Stimulated activated CD8-positive, alpha-beta memory T cell treated with anti-CD3 and anti-CD28 coated beads, Interleukin-7, amount 100 ng/mL, for 24 hours (primary cell): ENCODE data around the gene KRTAP12-4.
"Not testable (repeated sequence)": the region's sequence is repeated elsewhere in the genome, so short reads cannot be mapped to it uniquely, and the experiment has no call there.

ENCODE experiments used
- DNase-seq: peaks from one replicate; pipeline ENCODE4 v3.0.0-alpha.2; 2020; ENCODE audit warnings: low read depth

The KRTAP12-4 gene

DNA sequence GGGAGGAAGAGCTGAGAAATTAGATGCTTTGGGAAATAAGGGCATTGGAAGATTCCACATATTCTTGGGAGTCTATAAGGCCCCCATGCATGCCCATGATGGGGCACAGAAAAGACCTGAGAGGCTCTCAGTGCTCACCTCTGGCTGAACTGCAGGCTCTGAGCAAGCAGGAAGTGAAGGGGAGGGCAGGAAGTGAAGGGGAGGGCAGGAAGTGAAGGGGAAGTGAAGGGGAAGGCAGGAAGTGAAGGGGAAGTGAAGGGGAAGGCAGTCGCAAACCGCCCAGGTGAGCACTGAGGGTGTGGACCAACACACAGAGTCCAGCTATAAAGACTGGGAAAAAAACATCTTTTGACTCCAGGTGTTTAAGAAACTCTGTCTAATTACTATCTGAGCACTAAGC lies 24.0 kb downstream of the KRTAP12-4 start:
- DNase-seq: no peak

DNA sequence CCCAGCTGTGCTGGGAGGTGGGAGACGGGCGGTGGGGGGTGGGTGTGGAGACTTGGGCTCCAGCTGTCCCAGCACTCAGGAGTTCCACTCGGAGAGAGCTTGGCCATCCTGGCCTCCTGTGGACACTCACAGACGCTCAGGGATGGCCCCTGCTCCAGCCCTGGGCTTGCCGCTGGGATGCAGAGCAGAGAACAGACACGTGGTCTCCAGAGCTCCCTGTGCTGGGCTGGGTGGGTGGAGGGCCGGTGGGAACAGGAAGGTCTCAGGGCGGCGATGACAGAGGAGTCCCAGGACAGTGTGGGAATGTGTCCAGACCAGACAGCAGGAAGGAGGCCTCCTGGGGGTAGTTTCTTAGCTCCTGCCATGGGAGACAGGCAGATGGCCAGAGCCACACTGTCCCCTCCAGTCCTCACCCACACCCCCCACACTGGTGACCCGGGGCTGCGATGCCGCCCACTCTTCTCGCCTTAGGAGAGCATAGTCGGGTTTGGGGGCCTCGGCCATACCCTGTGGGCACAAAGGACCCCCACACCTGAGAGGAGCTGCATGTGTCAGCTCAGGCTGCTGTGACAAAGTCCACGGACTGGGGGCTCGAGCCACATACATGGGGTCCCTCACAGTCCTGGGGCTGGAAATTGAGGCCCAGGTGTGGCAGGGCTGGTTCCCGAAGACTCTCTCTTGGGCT lies 25.6 kb downstream of the KRTAP12-4 start:
- DNase-seq: no peak

DNA sequence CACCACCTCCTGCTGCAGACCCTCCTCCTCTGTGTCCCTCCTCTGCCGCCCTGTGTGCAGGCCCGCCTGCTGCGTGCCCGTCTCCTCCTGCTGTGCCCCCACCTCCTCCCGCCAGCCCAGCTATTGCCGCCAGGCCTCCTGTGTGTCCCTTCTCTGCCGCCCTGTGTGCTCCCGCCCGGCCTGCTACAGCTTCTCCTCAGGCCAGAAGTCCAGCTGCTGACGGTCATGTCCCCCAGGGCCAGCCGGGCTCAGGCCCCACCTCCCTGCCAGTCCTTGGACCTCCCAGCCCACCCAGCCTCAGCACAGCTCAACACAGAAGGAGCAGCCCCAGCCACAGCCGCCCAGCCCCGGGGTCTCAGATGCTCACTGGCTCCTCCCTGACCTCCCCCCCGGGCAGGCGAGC lies 26.6 kb downstream of the KRTAP12-4 start:
- not testable (repeated sequence) for DNase-seq

DNA sequence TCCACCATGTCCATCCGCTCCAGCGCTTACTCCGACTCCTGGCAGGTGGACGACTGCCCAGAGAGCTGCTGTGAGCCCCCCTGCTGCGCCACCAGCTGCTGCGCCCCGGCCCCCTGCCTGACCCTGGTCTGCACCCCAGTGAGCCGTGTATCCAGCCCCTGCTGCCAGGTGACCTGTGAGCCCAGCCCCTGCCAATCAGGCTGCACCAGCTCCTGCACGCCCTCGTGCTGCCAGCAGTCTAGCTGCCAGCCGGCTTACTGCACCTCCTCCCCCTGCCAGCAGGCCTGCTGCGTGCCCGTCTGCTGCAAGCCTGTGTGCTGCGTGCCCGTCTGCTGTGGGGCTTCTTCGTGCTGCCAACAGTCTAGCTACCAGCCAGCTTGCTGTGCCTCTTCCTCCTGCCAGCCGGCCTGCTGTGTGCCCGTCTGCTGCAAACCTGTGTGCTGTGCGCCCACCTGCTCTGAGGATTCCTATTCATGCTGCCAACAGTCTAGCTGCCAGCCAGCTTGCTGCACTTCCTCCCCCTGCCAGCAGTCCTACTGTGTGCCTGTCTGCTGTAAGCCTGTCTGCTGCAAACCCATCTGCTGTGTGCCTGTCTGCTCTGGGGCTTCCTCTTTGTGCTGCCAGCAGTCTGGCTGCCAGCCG lies 27.2 kb downstream of the KRTAP12-4 start:
- DNase-seq: not testable (repeated sequence)

DNA sequence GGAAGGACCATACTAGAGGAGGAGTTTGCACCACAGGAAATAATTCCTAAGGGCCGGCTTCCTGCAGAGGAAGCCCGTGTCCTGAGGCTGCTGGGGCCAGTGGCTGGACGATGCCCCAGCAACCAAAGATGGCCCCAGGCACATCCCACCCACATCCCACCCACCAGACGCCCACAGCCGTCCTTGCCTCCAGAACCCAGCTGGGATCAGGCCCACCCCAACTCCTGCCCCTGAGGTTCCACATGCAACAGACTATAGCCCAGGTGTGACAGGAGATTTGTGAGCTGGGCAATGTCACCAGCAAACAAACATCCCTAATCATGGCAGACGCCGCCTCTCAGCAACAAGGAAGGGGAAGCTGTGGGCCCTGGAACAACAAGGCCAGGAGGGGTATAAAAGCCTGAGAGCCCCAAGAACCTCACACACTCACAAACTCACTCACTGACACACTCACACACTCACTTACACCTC lies 27.8 kb downstream of the KRTAP12-4 start, which contains the start of gene KRTAP10-9:
Gene KRTAP10-9 (plus strand): TSS at position 421 of the 471 bp plus-strand sequence. CDS start 79 bp downstream, outside the sequence.
- no peak for DNase-seq

DNA sequence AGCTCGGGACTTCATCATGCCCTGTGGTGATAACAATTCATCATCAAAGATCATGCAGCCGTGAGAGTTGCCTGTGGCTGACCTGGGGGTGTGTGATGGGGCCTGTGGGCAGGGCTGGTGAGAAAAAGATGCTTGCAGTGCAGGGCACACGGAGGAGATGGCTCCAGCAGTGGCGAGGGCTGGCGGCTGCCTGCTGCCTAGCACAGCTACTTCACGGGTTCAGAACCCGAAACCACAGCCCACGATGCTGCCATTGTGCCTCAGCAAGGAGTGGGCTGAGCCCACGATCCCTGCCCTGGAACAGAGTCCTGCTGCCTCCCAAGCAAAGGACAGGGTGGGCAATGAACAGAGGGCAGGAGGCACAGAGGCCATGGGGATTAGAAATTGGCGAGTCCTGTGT lies 28.2 kb downstream of the KRTAP12-4 start:
- DNase-seq: no peak

DNA sequence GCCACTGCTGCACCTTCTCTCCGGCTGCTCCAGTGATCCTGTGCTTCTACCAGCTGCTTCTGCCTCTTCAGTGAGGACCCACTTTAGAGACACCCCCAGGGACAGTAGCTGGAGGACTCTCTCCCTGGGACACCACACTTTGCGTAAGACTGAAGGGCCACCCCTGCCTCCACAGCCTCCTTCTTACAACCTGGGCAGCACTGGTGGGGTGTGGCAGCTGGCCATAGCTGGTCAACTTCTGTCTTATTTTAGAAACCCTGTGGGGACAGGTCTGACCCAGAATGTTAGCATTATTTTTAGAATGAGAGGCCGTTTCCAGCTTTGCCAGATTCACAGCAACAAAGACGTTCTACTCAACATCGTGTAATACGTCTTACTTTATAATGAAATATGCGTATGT lies 28.7 kb downstream of the KRTAP12-4 start:
- DNase-seq: no peak

DNA sequence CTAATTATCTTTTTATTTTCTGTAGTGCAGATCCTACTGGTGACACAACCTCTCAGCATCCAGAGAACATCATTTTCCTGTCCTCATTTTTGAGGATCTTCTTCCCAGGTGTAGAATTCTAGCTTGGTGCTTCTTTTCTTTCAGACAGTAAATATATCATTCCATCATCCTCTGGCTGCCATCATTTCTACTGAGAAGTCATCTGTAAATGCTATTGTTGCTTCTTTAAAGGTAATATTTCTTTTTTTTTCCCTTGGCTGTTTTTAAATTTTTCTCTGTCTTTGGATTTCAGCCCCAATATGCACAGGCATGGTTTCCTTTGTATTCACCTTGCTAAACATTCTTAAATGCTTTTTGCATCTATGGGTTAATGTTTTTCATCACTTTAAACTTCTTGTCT lies 30.9 kb downstream of the KRTAP12-4 start:
- no peak for DNase-seq

DNA sequence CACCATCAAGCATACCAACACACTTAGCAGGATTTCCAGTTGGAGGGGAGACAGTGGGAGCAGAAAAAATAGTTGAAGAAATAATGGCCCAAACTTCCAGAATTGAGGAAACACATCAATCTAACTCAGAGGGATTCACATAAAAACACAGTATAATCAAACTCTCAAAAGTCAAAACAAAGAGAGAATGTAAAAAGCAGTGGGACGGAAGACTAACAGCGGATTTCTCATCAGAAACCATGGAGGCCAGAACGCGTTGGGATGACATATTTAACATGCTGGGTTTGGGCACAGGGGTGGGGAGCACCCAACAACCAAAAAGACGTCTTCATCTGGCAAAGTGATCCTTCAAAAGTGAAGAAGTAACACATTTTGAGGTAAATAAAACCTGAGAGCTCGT lies 34.6 kb downstream of the KRTAP12-4 start:
- no peak for DNase-seq

DNA sequence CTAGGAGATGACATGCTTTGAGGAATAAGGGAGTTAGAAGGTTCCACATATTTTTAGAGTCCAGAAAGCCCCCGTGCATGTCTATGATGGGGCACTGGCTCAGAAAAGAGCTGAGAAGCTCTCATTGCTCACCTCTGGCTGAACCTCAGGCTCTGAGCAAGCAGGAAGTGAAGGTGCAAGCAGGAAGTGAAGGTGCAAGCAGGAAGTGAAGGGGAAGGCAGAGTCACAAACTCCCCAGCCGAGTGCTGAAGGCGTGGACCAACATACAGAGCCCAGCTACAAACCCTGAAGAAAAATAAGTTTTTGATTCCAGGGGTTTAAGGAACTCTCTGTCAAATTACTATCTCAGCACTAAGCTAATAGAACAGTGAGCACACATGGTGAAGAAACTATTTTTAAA lies 35.5 kb downstream of the KRTAP12-4 start:
- peak; percentile 17 for DNase-seq

DNA sequence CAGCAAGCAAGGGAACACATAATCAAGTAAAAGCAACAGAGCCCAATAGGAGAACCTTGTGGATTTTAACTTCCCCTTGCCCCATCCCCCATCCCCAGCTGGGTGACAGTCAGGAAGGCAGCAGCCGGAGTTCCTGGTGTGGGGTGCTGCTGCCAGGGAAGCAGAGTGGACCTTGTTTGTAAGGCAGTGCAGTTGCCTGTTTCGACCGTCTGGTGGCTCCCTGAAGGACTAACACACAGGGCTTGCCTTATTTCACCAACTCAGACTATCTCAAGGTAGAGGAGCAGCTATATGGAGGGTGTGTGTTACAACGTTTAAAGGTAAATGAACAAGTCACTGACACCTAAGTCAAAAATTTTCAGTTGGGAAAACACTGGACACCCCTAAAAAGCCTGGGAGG lies 36.0 kb downstream of the KRTAP12-4 start:
- DNase-seq: no peak

DNA sequence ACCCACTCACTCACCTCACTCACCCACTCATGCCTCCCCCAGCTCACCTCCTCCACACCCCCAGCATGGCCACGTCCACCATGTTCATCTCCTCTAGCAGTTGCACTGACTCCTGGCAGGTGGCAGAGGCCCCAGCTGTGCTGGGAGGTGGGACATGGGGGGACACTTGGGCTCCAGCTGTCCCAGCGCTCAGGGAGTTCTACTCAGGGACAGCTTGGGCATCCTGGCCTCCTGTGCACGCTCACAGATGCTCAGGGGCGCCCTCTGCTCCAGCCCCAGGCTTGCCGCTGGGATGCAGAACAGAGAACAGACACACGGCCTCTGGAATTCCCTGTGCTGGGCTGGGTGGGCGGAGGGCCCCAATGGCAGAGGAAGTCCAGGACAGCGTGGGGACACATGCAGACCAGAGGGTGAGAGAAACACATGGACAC lies 37.4 kb downstream of the KRTAP12-4 start:
- DNase-seq: no peak

DNA sequence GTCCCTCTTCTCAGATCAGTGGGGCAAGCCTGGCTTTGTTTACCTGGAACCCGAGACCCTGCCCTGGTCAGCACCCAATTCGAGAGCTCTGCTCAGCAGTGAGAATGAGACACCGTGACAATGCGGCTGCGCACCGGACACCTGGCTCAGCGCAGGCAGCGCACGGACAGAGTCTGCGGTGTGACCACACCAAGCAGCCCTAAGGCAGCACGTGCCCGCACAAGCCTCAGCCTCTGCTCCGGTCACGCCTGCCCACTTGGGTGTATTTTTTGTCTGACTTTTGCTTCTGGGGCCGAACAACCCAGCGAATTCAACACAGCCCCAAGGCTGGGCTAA lies 37.9 kb downstream of the KRTAP12-4 start:
- DNase-seq: no peak

DNA sequence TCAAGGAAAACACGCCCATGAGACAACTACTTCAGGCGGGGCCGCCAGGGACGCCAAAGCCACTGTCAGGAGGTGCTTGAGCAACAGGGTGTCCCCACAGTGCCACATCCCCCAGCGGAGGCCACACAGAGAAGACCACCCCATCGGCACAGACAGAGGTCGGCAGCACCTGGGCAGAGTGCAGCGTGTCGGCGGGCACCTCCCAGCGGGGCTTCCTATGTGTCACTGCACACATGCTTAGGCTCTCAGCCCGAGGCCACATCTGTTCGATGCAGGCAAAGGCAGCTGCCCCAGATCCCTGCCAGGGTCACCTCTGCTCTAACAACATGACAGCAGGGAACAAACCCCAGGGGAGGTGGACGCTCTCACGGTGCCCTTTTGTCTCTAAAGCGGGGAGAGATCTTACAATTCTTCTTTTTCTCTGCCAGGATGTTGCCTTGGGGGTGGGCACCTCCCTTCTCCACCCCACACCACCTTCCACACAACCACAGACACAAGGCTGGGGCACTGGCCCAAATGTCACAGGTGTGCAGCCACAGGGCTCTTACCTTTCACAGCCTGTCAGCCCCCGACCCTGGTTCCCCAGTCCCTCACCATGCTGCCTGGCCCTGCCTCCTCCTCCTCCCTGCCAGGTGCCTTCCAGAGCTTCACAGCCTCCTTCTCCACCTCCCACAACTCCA lies 38.4 kb downstream of the KRTAP12-4 start:
- DNase-seq: no peak

DNA sequence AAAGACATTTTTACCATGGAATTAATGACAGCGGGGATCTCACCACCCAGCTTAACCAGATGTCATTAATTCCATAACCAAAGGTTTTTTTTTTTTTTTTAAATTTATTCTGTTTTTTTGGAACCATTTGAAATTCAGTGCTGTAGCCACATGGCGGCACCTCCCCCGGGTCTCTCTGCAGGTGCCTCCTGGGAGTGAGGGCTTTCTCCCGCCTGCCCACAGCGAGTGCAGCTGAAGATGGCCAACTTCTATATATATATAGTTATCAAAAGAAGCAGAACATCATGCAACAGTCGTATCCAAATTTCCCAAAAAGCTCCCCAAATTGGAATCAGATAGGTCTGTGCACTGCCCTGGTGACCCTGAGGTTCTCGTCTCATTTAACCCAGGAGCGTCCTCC lies 39.0 kb downstream of the KRTAP12-4 start:
- no peak for DNase-seq

DNA sequence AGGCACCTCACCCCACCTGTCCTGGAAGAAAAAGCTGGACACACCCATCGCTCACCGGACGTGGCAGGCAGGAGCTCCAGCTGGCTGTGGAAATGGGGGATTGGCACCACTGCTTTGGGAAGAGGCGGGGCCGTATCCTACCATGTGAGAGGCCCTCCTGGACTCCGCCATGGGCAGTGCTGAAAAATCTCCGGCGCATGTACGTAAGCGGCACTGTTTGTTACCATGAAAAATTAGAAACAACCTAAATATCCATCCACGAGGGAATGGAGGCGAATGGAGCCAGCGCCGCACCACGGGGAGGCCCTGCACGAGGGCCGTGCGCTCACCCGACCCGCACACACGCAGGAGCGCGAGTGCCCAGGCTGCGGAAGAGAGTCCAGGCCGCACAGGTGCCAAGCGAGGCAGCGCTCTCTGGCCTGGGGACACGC lies 39.5 kb downstream of the KRTAP12-4 start:
- DNase-seq: no peak

DNA sequence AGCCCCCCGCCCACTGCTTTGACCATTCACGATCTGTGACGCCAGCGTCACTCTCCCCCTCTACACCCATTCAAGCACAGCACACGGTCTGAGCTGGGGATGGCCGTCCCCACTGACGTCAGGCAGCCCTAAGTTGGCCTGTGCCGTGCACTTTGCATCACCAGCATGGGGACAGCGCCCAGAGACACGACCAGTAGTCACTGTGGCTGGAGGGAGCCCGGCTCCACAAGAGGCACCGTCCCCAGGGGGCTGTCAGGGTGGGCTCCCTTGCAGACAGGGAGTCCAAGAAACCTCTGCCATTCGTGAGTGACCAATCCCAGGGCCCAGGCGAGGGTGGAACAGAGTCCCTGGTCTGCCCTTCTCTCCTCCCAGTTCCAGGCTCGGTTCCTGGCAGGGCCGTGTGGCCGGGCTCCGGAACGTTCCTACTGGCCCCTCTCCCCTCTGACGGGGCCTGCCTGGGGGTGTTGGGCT lies 40.3 kb downstream of the KRTAP12-4 start:
- DNase-seq: no peak

DNA sequence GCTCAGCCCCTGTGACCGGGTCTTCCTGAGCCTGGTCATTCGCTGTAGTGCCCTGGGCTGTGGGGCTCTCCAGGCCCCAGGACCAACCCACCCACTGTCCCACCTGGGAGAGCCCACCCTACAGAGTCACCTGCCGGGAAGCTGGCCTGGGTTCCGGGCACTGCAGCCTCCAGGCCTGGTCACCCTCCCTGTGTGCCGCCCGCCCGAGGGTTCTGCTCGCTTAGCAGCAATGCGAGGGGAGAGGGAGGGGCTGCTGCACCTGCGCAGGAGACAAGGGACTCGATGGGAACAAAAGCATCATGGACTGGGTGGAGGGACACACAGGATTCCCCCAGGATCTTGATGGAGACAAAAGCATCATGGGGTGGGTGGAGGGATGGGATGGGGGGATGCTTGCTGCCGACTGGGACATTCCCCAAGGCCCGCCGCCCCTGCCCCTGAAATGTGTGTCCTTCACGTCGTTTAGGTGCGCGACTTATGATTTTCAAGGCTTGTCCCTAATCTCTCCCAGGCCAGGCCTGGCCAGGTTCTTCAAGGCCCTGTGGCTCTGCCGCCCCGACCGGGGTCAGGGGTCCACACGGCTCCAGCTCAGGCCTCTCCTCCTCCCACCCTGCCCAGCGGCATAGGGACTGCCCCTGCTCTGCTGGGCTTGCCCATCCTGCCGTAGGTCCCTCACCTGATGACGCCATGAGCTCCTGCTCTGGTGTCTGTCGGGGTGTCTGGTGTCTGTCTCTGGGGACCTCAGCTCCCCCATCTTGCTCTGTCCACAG lies 40.9 kb downstream of the KRTAP12-4 start:
- DNase-seq: no peak

DNA sequence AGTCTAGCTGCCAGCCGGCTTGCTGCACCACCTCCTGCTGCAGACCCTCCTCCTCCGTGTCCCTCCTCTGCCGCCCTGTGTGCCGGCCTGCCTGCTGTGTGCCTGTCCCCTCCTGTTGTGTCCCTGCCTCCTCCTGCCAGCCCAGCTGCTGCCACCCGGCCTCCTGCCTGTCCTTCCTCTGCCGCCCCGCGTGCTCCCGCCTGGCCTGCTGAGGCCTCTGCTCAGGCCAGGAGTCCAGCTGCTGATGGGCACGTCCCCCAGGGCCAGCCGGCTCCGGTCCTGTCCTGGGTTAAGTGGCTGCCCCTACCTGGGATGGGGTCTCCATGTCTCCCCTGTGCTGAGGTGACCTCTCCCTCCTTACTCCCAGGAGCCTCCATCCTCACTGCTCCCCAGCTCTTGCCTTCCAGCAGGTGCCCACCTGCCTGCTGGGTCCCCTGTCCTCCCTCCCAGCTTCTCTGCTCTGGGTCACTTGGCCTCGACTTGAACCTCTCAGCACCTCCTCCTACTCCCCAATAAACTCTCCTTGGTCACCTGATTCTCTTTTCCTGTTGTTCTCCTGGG lies 41.7 kb downstream of the KRTAP12-4 start:
- DNase-seq: no peak

DNA sequence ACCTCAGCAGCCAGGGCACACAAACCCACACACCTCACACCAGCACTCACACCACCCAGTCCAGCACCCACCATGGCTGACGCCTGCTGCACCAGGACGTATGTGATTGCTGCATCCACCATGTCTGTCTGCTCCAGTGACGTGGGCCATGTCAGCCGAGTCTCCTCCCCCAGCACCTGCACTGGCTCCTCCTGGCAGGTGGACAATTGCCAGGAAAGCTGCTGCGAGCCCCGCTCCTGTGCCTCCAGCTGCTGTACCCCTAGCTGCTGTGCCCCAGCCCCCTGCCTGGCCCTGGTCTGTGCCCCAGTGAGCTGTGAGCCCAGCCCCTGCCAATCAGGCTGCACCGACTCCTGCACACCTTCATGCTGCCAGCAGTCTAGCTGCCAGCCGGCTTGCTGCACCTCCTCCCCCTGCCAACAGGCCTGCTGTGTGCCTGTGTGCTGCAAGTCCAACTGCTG lies 42.4 kb downstream of the KRTAP12-4 start, which contains the start of gene KRTAP10-8:
Gene KRTAP10-8 (plus strand): TSS at position 51 of the 458 bp plus-strand sequence. CDS start 22 bp downstream, at position 73.
- DNase-seq: no peak

DNA sequence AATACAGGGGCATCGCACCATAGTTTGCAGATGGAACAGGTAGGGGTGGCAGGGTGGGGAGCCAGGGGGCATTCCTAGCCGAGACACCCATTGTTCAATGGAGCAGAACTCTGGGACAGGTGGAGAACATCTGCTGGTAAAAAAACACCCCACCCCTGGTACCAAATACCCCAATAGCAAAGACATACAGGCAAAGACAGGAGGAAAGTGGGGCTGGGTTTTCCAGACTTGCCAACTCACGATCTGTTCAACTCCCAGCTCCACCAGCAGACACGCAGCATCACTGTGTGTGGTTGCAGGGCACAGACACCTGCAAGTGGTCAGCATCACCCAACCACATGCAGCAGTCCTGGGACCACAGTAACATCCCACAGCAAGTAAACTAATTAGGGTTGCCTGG lies 42.9 kb downstream of the KRTAP12-4 start:
- DNase-seq: no peak
